LNCaP clone FGC (cell line): Measurements from ENCODE around the gene ITGB3BP.
A peak's percentile ranks its signal among the peaks of the same experiment; 100 is the strongest.
"Not testable (repeated sequence)": the region's sequence is repeated elsewhere in the genome, so short reads cannot be mapped to it uniquely, and the experiment has no call there.

ENCODE experiments used
- DNase-seq: peaks from one replicate; pipeline ENCODE4 v3.0.0-alpha.2; 2011; ENCODE audit warnings: low read depth
- H3K4me3 ChIP-seq: 2 replicates; pipeline ENCODE4 v1.5.1; 2011; ENCODE audit warnings: mild to moderate bottlenecking, low read depth, low read length, control low read depth
- TF ChIP-seq, protein P1 (sequence below): IDR thresholded peaks from 2 replicates; pipeline ENCODE4 v1.5.1; 2012; ENCODE audit warnings: mild to moderate bottlenecking; ENCODE audit not compliant: control insufficient read depth, insufficient read depth; ENCODE audit errors: extremely low read depth

ITGB3BP gene, protein sequence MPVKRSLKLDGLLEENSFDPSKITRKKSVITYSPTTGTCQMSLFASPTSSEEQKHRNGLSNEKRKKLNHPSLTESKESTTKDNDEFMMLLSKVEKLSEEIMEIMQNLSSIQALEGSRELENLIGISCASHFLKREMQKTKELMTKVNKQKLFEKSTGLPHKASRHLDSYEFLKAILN

GRCh38 chr1:63522891-63523728, at the start of gene ITGB3BP, which contains the start of gene EFCAB7:
TSS of gene ITGB3BP (minus strand) at chr1:63523225. CDS start at chr1:63523133, 92 bp downstream.
TSS of gene EFCAB7 (plus strand) at chr1:63523525. CDS start at chr1:63525573, 2,048 bp downstream.
- TF ChIP-seq, protein P1, sequence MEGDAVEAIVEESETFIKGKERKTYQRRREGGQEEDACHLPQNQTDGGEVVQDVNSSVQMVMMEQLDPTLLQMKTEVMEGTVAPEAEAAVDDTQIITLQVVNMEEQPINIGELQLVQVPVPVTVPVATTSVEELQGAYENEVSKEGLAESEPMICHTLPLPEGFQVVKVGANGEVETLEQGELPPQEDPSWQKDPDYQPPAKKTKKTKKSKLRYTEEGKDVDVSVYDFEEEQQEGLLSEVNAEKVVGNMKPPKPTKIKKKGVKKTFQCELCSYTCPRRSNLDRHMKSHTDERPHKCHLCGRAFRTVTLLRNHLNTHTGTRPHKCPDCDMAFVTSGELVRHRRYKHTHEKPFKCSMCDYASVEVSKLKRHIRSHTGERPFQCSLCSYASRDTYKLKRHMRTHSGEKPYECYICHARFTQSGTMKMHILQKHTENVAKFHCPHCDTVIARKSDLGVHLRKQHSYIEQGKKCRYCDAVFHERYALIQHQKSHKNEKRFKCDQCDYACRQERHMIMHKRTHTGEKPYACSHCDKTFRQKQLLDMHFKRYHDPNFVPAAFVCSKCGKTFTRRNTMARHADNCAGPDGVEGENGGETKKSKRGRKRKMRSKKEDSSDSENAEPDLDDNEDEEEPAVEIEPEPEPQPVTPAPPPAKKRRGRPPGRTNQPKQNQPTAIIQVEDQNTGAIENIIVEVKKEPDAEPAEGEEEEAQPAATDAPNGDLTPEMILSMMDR = no peak
- DNase-seq = peak; percentile 94
- peak within 1 kb of the TSS; percentile 68 for H3K4me3 ChIP-seq

GRCh38 chr1:63572686-63573085, 49.7 kb upstream of the ITGB3BP start:
- not testable (repeated sequence) for H3K4me3 ChIP-seq, DNase-seq

- TF ChIP-seq, protein P1 = no peak
- H3K4me3 ChIP-seq = no peak overlapping the region
- DNase-seq = no peak
These were observed 46.8 kb upstream of the ITGB3BP start for GRCh38 chr1:63569640-63570316.

- TF ChIP-seq, protein P1 = no peak
- H3K4me3 ChIP-seq = no peak overlapping the region
- no peak for DNase-seq
These were observed 46.0 kb upstream of the ITGB3BP start for GRCh38 chr1:63569068-63569467.

DNA sequence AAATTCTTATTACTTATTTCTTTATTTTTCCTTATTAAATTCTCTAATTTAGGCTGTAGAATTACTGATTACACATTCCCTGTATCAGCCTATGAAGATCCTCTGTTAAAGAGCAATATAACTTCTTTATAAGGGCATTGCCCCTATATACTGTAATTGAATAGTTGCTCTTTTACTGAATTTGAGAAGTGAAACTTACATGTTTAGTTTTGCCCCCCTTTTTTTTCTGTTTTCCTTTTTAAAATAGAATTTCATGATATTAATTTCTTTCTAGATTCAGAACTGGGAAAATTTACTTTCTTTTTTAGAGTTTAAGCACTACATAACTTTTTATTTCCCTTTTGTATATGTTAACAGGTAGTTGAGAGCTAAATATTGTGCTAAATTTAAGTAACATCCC, 40.7 kb upstream of the ITGB3BP start:
- no peak overlapping the region for H3K4me3 ChIP-seq
- DNase-seq = no peak
- TF ChIP-seq, protein P1 = no peak

DNA sequence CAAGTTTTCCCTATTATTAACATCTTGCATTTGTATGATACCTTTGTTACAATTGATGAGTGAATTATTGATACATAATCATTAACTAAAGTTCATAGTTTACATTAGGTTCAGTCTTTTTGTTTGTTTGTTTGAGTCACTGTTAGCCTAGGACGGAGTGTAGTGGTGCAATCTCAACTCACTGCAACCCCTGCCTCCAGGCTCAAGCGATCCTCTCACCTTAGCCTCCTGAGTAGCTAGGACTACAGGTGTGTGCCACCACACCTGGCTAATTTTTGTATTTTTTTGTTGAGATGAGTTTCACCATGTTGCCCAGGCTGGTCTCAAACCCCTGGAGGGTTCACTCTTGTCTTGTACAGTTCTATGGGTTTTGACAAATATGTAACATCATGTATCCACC, 36.3 kb upstream of the ITGB3BP start:
- TF ChIP-seq, protein P1 = no peak
- DNase-seq = no peak
- no peak overlapping the region for H3K4me3 ChIP-seq

DNA sequence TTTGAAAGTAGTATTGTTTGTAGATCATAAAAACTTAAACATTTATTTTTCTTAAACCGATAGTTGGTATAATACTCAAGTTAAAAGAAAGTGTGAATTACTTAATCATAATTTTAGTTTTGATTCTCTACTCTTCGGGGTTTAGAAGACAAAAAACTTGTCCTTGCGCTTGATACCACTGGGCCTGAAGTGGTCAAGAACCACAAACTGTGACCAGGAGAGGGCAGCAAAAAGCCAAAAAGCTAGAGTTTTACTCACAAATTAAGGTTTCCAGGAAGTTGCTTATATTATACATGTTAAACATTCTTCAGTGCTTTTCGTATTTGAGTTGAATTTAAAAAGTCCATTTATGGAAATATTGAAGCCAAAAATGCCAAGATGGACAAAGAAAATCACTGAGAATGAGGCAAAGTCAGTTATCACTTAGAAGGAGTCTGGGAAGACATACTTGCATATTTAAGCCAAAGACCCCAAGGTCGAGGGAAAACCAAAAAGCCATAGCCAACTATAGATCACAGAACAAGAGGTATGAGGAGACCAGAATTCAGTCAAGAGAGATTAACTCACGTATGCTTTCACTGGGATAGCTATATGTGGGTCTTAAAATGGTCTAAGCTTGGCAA, 34.5 kb upstream of the ITGB3BP start:
- TF ChIP-seq, protein P1 = peak; percentile 59
- DNase-seq = no peak

More for the DNA sequence above, 34.5 kb upstream of the ITGB3BP start:
- H3K4me3 ChIP-seq = no peak overlapping the region
